Stimulated activated CD8-positive, alpha-beta memory T cell treated with anti-CD3 and anti-CD28 coated beads, Interleukin-15, amount 100 ng/mL, for 24 hours (primary cell): ENCODE measurements around the gene SLCO4C1.
"Not testable (repeated sequence)": the region's sequence is repeated elsewhere in the genome, so short reads cannot be mapped to it uniquely, and the experiment has no call there.

Experiments used
- DNase-seq: peaks from one replicate; pipeline ENCODE4 v3.0.0-alpha.2; 2020; ENCODE audit warnings: low read depth

Gene SLCO4C1, protein sequence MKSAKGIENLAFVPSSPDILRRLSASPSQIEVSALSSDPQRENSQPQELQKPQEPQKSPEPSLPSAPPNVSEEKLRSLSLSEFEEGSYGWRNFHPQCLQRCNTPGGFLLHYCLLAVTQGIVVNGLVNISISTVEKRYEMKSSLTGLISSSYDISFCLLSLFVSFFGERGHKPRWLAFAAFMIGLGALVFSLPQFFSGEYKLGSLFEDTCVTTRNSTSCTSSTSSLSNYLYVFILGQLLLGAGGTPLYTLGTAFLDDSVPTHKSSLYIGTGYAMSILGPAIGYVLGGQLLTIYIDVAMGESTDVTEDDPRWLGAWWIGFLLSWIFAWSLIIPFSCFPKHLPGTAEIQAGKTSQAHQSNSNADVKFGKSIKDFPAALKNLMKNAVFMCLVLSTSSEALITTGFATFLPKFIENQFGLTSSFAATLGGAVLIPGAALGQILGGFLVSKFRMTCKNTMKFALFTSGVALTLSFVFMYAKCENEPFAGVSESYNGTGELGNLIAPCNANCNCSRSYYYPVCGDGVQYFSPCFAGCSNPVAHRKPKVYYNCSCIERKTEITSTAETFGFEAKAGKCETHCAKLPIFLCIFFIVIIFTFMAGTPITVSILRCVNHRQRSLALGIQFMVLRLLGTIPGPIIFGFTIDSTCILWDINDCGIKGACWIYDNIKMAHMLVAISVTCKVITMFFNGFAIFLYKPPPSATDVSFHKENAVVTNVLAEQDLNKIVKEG

GRCh38 chr5:102296178-102296817 lies at the start of gene SLCO4C1:
Gene SLCO4C1 (minus strand): TSS chr5:102296284. CDS start chr5:102296262, 22 bp downstream.
- peak; percentile 26 for DNase-seq

DNA sequence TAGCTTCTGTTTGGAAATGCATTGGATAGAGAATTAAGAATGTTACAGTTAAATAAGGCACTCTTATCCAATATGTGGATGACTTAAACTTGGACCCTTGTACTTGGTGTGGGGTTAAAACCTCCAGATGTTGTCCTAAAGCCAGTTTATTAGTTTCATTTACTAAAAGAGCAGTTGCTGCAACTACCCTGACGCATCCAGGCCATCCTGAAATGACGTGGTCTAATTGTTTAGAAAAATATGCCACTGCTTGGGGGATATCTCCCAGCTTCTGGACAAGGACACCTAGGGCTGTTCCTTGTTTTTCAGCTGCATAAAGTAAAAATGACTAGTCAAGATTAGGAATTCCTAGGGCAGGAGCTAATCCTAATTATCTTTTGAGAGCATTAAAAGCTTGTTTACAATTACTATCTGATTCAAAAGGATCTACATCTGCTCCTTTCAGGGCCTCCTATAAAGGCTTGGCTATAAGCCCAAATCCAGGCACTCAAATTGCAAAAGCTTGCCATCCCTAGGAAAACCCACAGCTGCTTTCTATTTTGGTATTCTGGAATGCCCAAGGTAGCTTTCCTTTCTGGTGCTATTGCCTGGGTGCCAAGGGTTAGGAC lies 45.7 kb upstream of the SLCO4C1 start:
- DNase-seq = no peak

DNA sequence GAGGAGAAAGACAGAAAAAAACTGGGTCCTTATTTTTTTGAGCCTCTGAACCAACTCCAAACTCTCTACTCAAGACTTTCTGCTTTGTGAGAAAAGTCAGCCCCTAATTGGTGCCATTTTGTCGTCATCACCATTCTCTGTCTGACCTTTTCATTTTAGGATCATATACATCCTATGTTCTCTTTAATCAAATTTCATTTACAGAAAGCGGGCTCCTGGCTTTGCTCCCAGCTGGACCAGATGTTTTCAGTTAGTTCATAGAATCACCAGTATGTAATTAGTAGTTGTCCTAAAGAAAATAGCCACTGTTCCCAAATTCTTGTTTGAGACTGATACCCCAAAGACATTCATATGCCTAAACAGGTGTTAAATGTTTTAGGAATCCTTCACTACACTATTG lies 28.6 kb upstream of the SLCO4C1 start:
- DNase-seq = no peak

DNA sequence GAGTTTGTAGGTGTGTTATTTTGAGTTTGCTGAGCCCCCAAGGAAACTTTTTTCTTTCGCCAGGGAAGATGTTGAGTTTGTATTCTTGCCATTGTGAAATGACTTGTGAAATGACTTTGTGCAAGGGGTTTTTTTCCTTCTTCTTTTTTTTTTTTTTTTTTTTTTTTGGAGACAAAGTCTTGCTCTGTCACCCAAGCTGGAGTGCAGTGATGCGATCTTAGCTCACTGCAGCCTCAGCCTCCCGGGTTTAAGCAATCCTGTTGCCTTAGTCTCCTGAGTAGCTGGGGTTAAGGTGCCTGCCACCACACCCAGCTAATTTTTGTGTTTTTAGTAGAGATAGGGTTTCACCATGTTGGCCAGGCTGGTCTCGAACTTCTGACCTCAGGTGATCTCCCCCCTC lies 22.7 kb upstream of the SLCO4C1 start:
- not testable (repeated sequence) for DNase-seq

DNA sequence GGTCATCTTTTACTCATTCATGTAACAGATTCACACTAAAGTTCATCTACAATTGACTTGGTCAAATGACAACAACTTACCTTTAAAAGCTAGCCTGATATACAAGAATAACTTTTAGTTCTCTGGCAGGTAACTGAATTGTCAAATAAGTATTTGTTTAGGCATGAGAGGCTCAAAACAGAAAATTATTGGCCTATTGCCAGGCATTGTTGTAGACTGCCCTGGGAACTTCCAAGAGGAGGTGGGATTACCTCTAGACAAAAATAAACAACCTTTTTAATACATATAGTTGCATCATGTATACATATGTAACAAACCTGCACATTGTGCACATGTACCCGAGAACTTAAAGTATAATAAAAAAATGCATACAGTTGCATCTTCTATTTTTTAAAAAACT lies 18.2 kb upstream of the SLCO4C1 start:
- no peak for DNase-seq

- DNase-seq = no peak
Observed at GRCh38 chr5:102313912-102314311, 17.8 kb upstream of the SLCO4C1 start.

- no peak for DNase-seq
Observed at GRCh38 chr5:102312586-102313370, 16.7 kb upstream of the SLCO4C1 start.

- DNase-seq = no peak
Observed at GRCh38 chr5:102309586-102309985, 13.5 kb upstream of the SLCO4C1 start.

GRCh38 chr5:102307232-102307631 lies 11.1 kb upstream of the SLCO4C1 start:
- no peak for DNase-seq

GRCh38 chr5:102306121-102306520 lies 10.0 kb upstream of the SLCO4C1 start:
- no peak for DNase-seq

DNA sequence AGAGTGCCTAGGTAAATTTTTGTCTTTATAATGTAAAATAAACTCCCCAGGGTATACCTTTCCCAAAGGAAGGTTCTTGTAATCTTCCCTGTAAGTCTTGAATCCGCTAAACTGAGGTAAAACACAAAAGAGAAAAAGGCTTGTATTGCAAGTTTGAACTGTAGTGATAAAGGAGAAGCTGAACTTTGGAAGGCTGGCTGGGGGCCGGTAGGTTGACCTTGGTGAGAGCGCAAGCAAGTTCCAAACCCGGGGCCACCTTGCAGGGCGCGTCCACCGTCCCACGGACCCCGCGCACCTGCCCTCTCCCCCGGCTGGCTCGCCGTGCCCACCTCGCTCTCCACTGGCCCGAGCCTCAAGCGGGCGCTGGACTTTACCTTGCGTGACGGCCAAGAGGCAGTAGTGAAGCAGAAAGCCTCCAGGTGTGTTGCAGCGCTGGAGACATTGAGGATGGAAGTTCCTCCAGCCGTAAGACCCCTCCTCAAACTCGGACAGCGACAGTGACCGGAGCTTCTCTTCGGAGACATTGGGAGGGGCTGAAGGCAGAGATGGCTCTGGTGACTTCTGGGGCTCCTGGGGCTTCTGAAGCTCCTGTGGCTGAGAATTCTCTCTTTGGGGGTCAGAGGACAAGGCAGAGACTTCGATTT lies 428 bp downstream of the SLCO4C1 start:
- DNase-seq = no peak

- no peak for DNase-seq
Observed at GRCh38 chr5:102294886-102295395, 1.1 kb downstream of the SLCO4C1 start.

GRCh38 chr5:102290004-102290403 lies 6.1 kb downstream of the SLCO4C1 start:
- DNase-seq = no peak

DNA sequence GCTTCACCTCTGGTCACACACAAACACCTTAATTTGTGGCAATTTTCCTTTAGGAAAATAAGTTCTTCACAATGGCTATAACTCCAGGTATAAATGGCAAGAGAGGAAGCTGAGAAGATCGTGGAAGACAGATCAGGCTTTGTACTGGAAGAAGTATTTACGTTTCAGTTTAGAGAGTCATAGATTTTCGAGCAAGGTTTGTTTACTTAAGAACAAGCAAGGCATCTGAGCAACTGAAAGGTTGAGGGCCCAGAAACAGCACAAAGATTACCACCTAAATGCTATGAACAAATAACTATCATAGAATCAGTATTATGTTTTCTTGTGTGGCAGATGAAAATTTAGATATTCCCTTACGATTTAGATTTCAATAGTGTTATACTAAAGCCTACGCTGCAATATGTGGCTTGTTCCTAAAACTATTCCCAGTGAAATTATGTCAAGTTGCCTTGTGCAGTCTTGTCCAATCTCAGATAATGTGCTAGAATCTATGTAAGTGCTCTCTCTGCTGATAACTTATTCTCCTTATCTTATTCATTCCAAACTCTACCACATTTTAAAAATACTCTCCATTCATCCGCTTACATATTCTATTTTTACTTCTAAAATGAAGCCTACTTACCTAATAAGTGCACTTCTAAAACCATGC lies 6.7 kb downstream of the SLCO4C1 start:
- no peak for DNase-seq

DNA sequence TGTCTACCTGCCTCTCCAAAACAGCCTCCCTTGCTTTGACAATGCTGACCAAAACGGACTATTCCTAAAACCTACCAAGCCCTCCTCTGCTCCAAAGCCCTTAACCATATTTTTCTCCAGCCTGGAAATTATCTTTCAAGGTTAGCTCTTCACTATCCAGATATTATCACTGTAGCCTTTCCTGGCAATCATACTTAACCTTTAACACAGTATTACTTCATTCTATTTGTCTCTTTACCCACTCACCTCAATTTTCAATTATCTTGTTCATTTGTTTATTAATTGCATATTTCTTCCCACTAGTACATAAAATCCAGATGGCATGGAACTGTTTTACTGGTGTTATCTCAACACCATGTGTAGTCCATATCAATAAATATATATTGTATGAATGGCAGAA lies 7.5 kb downstream of the SLCO4C1 start:
- DNase-seq = no peak

DNA sequence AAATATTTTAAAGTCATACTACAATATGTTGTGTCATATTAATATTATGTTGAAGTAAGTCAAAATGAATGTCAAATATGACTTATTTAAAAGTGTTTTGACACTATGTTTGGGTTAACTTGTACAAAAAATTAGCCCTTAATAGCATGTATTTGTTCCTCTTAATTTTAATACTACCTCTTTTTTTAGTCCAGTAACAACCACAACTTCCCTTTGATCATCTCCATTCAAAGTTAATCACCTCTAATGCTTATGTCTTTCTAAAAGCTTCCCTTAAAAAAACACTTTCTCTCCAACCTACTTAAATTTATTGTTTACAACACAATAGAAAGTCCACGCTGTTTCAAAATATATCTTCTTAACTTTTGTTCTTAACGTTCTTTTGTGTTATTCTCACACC lies 9.6 kb downstream of the SLCO4C1 start:
- DNase-seq = no peak

GRCh38 chr5:102283102-102283797 lies 12.8 kb downstream of the SLCO4C1 start:
- DNase-seq = no peak

DNA sequence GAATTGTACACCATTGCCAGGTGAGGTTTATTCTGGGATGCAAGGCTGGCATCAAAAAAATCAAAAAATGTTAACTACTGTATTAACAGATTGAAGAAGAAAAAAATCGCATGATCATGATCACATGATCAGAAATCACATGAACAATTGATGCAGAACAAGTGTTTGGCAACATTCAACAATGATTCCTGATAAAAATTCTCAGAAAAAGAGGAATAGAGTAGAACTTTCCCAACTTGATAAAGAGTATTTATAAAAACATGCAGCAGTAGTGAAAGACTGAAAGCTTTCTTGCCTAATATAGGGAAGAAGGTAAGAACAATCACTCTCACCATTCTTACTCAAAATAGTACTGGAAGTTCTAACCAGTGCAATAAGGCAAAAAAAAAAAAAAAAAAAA lies 16.4 kb downstream of the SLCO4C1 start:
- DNase-seq = no peak

- no peak for DNase-seq
Observed at GRCh38 chr5:102278231-102278630, 17.9 kb downstream of the SLCO4C1 start.

- no peak for DNase-seq
Observed at GRCh38 chr5:102277144-102277543, 18.9 kb downstream of the SLCO4C1 start.
